Activated T-helper 1 cell treated with anti-CD3 and anti-CD28 coated beads, Interleukin-2, amount 50 U/mL, for 16 hours (primary cell): Measurements from ENCODE around the gene SIPA1L3.

Experiments
- DNase-seq, 2 donors: peaks; one replicate each; pipeline ENCODE4 v3.0.0-alpha.2; 2020; ENCODE audit warnings: low read depth in 1 of 2, low spot score in 1 of 2

The SIPA1L3 gene

DNA sequence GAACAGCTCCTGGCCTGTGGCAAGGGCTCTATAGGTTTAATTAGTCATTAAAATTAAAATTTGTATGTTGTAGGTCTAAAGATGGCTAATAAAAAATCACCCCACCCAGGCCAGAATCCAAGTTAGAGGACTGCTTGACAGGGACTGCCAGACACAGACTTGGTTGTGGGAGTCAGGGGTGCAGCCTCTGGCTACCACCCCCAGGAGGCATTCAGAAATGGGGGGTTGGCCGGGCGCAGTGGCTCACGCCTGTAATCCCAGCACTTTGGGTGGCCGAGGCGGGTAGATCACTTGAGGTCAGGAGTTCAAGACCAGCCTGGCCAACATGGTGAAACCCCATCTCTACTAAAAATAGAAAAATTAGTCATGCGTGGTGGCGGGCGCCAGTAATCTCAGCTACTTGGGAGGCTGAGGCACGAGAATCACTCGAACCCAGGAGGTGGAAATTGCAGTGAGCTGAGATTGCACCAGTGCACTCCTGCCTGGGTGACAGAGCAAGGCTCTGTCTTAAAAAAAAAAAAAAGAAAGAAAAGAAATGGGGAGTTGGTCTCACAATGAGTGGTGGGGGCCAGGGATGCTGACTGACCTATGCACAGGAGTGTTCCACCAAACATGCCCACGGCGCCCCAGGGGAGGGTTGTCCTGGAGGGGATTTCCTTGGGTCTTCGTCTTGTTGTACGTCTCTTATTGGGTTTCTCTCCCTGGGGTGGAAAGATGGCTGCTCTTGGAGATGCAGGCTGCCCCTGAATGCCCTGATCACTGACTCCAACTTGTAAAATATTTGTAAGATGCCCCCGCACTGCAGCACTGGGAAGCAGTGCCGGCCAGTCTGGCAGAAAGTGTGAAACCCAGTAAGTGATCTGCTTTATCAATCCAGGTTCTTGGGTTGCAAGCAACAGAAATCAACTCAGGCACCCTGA lies 68.8 kb downstream of the SIPA1L3 start:
- no peak for DNase-seq

GRCh38 chr19:37977391-37977790 lies 70.4 kb downstream of the SIPA1L3 start:
- DNase-seq: no peak

DNA sequence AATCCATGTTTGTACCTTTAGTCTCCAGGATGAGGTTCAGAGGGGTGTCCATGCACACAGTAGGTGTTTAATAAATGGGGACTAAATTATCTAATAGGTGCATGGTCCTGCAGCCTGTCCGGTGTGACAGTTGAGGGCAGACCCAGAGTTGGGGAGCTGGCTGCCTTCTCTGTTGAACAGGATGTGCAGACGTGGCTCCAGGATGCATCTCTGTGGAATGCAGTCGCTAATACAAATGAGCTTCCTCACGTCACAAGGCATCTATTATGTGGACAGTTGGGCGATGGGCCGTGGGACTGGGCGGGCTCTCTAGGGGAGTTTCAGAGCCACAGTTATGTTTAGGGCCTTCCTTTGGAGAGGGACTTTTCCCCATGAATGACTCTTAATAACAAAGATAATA lies 71.0 kb downstream of the SIPA1L3 start:
- no peak for DNase-seq

- DNase-seq: no peak
Measured at GRCh38 chr19:37979547-37980082, 72.6 kb downstream of the SIPA1L3 start.

- DNase-seq: no peak
Measured at GRCh38 chr19:37980419-37981170, 73.6 kb downstream of the SIPA1L3 start.

GRCh38 chr19:37981785-37982475 lies 74.9 kb downstream of the SIPA1L3 start:
- DNase-seq: no peak

- DNase-seq: no peak
Measured at GRCh38 chr19:37982655-37983054, 75.6 kb downstream of the SIPA1L3 start.

DNA sequence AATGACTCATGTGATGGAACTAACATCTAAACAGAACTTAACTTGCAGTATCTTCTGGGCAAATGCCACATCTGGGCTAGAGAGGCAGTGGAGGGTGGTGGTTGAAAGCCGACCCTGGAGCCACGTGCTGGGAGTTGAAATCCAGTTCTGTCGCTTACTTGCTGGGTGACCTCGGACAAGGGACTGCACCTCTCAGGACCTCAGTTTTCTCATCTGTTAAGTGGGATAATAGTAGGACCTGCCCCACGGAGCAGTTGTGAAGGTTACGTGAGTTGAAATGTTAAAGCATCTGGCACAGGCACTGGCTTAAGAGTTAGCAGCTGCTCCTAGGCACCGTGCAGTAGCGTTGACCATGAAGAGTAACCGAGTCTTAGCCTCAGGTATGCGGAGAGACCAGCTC lies 76.1 kb downstream of the SIPA1L3 start:
- no peak for DNase-seq

- DNase-seq: no peak
Measured at GRCh38 chr19:37983916-37984315, 76.9 kb downstream of the SIPA1L3 start.

- DNase-seq: no peak
Measured at GRCh38 chr19:37986048-37986750, 79.2 kb downstream of the SIPA1L3 start.

DNA sequence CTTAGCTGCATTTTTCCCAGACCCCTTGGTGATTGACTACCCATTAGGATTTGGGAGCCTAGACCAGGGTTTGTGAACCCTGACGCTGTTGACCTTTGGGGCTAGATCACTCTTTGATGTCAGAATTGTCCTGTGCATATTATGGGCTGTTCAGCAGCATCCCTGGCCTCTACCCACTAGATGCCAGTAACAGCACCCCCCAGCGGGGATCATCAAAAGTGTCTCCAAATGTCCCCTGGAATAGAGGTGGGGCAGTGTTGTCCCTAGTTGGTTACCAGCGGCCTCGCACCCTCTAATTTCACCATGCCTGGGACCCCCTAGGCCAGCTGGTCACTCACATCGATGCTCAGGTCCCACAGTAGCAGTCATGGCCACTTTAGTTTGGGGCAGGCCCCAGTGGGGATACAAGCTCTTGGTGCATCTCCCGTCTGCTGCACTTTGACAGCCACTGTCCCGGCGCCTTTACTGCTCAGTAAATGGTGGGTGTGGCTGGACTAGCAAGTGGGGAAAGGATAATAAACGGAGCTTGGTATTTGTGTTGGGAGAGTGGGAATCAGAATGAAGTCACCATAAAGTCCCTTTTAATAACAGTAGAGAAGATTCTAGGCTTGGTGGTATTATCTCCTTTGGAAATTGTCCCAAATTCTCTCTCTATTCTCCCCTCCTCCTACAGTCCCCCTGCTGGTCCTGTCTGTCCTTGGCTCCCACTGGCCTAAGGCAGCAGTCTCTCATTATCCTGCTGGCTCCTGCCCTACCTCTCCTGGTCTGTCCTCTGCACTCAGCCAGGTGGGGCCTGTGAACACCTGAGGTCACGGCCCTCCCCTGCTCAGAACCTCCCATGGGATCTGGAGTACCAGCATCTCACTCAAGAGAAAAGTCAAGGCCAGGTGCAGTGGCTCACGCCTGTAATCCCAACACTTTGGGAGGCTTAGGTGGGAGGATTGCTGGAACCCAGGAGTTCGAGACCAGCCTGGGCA lies 80.6 kb downstream of the SIPA1L3 start:
- DNase-seq: no peak

DNA sequence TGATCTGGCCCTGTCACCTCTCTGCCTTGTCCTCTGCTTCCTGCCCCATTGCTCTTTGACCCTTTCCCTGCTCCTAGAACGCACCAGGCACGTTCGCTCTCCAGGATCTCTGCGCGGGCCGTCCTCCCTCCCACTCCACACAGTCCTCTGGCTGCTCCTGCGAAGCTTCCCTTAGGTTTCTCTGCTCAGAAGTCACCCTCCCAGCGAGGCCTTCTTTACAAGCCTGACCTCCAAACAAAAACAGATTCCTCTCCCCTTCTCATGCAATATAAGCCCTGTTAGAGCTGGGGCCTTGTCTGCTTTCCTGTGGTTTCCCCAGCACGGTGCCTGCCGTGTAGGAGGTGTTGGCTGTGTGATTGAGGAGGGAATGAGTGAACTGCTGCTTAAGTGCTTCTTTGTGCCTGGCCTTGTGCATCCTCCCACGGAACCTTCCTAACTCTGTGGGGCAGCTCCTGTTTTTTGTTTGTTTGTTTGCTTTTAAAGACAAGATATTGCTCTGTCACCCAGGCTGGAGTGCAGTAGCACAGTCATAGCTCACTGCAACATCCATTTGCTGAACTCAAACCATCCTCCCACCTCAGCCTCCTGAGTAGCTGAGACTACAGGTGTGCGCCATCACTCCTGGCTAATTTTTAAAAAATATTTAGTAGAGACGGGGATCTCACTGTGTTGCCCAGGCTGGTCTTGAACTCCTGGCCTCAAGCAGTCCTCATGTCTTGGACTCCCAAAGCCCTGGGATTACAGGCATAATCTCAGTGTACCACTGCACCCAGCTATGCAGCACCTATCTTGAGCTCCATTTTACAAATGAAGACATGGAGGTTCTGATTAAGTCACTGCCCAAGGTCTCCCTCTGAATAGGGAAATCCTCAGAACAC lies 82.0 kb downstream of the SIPA1L3 start:
- DNase-seq: no peak

DNA sequence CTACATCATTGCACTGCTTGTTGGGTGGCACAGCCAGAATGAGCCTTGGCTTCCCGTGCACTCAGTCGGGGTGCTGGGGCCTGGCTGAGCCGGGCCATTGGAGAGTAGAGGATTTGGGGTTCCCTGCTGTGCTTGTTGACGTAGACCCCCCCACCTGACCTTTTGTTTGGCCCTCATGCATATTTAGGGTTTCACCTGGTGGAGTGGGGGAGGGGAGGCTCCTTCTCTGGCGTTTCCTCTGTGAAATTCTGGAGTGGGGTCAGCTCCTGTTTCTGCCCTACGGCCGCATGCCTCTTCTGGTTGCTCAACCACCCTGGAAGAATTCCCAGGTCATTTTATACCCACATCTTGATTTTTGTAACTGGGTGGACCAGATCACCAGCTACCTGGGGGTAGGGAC lies 82.8 kb downstream of the SIPA1L3 start:
- DNase-seq: no peak

- no peak for DNase-seq
Measured at GRCh38 chr19:37990362-37990761, 83.4 kb downstream of the SIPA1L3 start.

DNA sequence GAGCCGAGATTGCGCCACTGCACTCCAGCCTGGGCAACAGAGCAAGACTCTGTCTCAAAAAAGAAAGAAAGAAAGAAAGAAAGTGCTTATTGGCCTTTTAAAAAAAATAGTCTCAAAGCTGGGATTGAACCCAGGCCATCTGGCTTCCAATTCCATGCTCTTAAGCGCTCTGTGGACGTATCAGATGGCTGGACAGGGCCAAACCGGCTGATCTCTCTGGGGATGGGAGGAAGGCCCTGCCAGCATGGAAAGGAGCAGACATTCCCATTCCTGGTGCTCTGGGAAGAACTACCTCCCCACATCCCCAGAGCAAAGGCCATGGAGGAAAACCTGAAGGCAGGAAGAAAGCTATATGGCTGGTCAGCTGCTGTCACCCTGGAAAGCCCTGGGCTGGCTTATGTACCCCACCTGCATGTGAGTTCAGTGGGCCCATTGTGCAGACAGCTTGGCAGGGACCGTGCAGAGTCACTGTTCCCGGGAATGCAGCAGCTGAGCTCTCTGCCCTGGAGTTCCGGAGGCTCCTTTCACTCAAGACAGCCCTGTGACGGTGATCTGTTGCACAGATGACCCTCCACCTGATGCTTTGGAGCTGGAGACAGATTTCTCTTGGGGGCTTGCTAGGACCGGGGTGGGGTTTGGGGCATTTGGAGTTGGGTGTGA lies 84.3 kb downstream of the SIPA1L3 start:
- no peak for DNase-seq

DNA sequence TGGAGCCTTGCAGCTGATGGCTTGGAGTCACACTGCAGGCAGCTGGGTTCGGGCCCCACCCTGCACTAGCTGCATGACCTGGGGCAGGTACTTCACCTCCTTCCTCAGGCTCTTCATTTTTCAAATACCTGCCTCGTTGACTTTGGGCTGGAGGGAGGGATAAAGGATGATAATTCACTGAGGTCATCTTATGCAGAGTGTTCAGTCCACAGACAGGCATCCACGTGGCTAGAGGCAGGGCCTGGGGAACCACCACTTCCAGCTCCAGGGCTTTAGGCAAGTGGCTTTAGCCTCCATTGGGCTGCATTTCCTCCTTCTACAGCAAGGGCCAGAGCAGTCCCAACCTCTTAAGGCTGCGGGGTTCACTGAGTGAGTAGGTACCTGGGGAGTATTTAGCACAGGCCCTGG lies 84.8 kb downstream of the SIPA1L3 start:
- no peak for DNase-seq

- no peak for DNase-seq
Measured at GRCh38 chr19:37992761-37993160, 85.8 kb downstream of the SIPA1L3 start.

- DNase-seq: no peak
Measured at GRCh38 chr19:37994823-37995130, 87.8 kb downstream of the SIPA1L3 start.
